Measurements from ENCODE around the gene TRIM72.

DNA sequence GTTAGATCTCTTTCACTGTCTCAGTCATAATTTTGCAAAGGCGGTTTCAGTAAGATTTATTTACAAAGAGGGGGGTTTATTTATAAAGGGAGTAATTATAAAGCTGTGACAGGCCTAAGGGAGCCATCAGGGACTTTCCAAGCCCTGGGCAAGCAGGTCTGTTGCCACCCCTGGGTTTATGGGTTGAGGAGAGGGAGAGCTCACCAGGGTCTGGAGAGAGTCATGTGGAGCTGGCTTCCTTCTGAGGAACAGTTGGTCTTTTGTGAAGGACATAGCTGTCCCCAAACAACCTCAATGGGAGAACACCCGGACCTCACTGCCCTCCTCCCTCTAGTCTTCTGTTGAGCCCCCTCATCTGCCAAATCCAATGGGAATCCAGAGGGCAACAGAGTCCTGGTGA, 55.6 kb downstream of the TRIM72 start:
- TF ChIP-seq, protein P1, sequence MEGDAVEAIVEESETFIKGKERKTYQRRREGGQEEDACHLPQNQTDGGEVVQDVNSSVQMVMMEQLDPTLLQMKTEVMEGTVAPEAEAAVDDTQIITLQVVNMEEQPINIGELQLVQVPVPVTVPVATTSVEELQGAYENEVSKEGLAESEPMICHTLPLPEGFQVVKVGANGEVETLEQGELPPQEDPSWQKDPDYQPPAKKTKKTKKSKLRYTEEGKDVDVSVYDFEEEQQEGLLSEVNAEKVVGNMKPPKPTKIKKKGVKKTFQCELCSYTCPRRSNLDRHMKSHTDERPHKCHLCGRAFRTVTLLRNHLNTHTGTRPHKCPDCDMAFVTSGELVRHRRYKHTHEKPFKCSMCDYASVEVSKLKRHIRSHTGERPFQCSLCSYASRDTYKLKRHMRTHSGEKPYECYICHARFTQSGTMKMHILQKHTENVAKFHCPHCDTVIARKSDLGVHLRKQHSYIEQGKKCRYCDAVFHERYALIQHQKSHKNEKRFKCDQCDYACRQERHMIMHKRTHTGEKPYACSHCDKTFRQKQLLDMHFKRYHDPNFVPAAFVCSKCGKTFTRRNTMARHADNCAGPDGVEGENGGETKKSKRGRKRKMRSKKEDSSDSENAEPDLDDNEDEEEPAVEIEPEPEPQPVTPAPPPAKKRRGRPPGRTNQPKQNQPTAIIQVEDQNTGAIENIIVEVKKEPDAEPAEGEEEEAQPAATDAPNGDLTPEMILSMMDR (IDR thresholded peaks at IDR 0.05), result no peak
- no peak for TF ChIP-seq POLR2A (IDR thresholded peaks at IDR 0.05)
